Fibroblast of gingiva (primary cell): ENCODE measurements around the gene EFNA2.

Experiments
- DNase-seq: peaks from one replicate; pipeline ENCODE4 v3.0.0-alpha.2; 2011; ENCODE audit warnings: low read depth

Gene EFNA2

GRCh38 chr19:1284293-1284978, 1.2 kb upstream of the EFNA2 start:
- no peak for DNase-seq

- DNase-seq: no peak
Measured at GRCh38 chr19:1284979-1285736, 515 bp upstream of the EFNA2 start.

GRCh38 chr19:1286487-1287353, 1.0 kb downstream of the EFNA2 start:
- DNase-seq: no peak

- DNase-seq: no peak
Measured at GRCh38 chr19:1287354-1288225, 1.9 kb downstream of the EFNA2 start.

GRCh38 chr19:1288226-1288612, 2.5 kb downstream of the EFNA2 start:
- DNase-seq: no peak

- no peak for DNase-seq
Measured at GRCh38 chr19:1288833-1289685, 3.4 kb downstream of the EFNA2 start.

GRCh38 chr19:1289686-1290025, 4.0 kb downstream of the EFNA2 start:
- no peak for DNase-seq

GRCh38 chr19:1290196-1290702, 4.6 kb downstream of the EFNA2 start:
- no peak for DNase-seq

- DNase-seq: no peak
Measured at GRCh38 chr19:1290703-1291651, 5.3 kb downstream of the EFNA2 start.

- DNase-seq: no peak
Measured at GRCh38 chr19:1291761-1292418, 6.2 kb downstream of the EFNA2 start.

- DNase-seq: no peak
Measured at GRCh38 chr19:1292419-1293151, 6.9 kb downstream of the EFNA2 start.

- no peak for DNase-seq
Measured at GRCh38 chr19:1293782-1294604, 8.3 kb downstream of the EFNA2 start.

GRCh38 chr19:1294688-1295087, 9.0 kb downstream of the EFNA2 start:
- no peak for DNase-seq

- DNase-seq: no peak
Measured at GRCh38 chr19:1295169-1296012, 9.7 kb downstream of the EFNA2 start.

GRCh38 chr19:1296078-1296477, 10.4 kb downstream of the EFNA2 start:
- no peak for DNase-seq

- DNase-seq: no peak
Measured at GRCh38 chr19:1296575-1297271, 11.1 kb downstream of the EFNA2 start.
